Prostate gland (tissue), 2 donors: ENCODE data around the gene FGF3.

ENCODE experiments used
- POLR2A ChIP-seq: fragments of 450-650 bp; IDR thresholded peaks from one replicate; pipeline ENCODE4 v1.6.1; 2016; ENCODE audit warnings: antibody characterized with exemption, mild to moderate bottlenecking
- POLR2AphosphoS5 ChIP-seq: sonication (generic); formaldehyde crosslinking; IDR thresholded peaks from one replicate; pipeline ENCODE4 v1.6.1; 2017; ENCODE audit warnings: antibody characterized with exemption
- TF ChIP-seq, protein P1 (sequence below), 4 experiments: fragments of 200-600 bp in 2 of 4; fragments of 450-650 bp in 2 of 4; sonication (generic) in 2 of 4; IDR thresholded peaks; 1 replicate in 3 of 4; 2 replicates in 1 of 4; pipeline ENCODE4 v1.5.1; 2016 to 2019; ENCODE audit warnings: antibody characterized with exemption in 4 of 4, mild to moderate bottlenecking in 2 of 4, moderate library complexity in 2 of 4

DNA sequence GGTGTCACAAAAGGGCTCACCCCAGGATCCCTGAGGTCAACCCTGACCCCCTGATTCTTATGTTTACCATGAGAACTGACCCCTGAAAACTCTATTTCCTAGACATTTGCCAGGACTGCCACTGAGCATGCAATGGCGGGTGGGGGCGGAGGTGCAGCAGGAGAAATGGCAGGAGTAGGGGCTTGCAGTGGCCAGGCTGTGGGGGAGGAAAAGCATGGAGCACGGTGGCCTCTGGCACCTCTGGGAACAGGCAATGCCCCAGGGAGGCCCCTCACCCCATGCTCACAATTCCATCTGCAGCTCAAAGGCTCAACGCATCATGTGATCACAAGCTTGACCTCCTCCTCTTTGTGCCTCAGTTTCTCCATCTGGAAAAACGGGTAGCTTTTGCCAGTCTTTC lies 46.5 kb upstream of the FGF3 start:
- TF ChIP-seq, protein P1, sequence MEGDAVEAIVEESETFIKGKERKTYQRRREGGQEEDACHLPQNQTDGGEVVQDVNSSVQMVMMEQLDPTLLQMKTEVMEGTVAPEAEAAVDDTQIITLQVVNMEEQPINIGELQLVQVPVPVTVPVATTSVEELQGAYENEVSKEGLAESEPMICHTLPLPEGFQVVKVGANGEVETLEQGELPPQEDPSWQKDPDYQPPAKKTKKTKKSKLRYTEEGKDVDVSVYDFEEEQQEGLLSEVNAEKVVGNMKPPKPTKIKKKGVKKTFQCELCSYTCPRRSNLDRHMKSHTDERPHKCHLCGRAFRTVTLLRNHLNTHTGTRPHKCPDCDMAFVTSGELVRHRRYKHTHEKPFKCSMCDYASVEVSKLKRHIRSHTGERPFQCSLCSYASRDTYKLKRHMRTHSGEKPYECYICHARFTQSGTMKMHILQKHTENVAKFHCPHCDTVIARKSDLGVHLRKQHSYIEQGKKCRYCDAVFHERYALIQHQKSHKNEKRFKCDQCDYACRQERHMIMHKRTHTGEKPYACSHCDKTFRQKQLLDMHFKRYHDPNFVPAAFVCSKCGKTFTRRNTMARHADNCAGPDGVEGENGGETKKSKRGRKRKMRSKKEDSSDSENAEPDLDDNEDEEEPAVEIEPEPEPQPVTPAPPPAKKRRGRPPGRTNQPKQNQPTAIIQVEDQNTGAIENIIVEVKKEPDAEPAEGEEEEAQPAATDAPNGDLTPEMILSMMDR (IDR thresholded peaks at IDR 0.05): no peak
- no peak for TF ChIP-seq POLR2A
- no peak for TF ChIP-seq POLR2AphosphoS5
